GM19467 (cell line): ENCODE data around the gene M1AP.

Experiments
- ATAC-seq: cut with Tn5 transposase; IDR thresholded peaks from one replicate; pipeline ENCODE4 v1.9.1; 2021; ENCODE audit warnings: mild to moderate bottlenecking, moderate library complexity; ENCODE audit not compliant: unreplicated experiment

M1AP gene

GRCh38 chr2:74648009-74648443 lies at the start of gene M1AP:
M1AP (minus strand) TSS chr2:74648330; CDS start chr2:74640275, 8,055 bp downstream.
- ATAC-seq: no peak

- no peak for ATAC-seq
Observed at GRCh38 chr2:74696829-74697228, 48.7 kb upstream of the M1AP start.

- ATAC-seq: no peak
Observed at GRCh38 chr2:74695663-74696062, 47.5 kb upstream of the M1AP start.

GRCh38 chr2:74694281-74694680 lies 46.2 kb upstream of the M1AP start:
- no peak for ATAC-seq

GRCh38 chr2:74693668-74694067 lies 45.5 kb upstream of the M1AP start:
- ATAC-seq: no peak

- ATAC-seq: no peak
Observed at GRCh38 chr2:74693213-74693612, 45.1 kb upstream of the M1AP start.

GRCh38 chr2:74691929-74692328 lies 43.8 kb upstream of the M1AP start:
- ATAC-seq: no peak

- ATAC-seq: peak; percentile 75
Observed at GRCh38 chr2:74690571-74690970, 42.4 kb upstream of the M1AP start.

- no peak for ATAC-seq
Observed at GRCh38 chr2:74689671-74690070, 41.5 kb upstream of the M1AP start.

- ATAC-seq: no peak
Observed at GRCh38 chr2:74688881-74689280, 40.8 kb upstream of the M1AP start.

- ATAC-seq: no peak
Observed at GRCh38 chr2:74685408-74685807, 37.3 kb upstream of the M1AP start.

GRCh38 chr2:74682501-74682900 lies 34.4 kb upstream of the M1AP start:
- no peak for ATAC-seq

GRCh38 chr2:74679615-74680014 lies 31.5 kb upstream of the M1AP start:
- no peak for ATAC-seq

GRCh38 chr2:74676331-74676730 lies 28.2 kb upstream of the M1AP start:
- ATAC-seq: no peak

- no peak for ATAC-seq
Observed at GRCh38 chr2:74675090-74675489, 27.0 kb upstream of the M1AP start.

- ATAC-seq: no peak
Observed at GRCh38 chr2:74673826-74674528, 25.8 kb upstream of the M1AP start.

- ATAC-seq: no peak
Observed at GRCh38 chr2:74671479-74671878, 23.3 kb upstream of the M1AP start.

GRCh38 chr2:74670263-74670662 lies 22.1 kb upstream of the M1AP start:
- ATAC-seq: no peak

- no peak for ATAC-seq
Observed at GRCh38 chr2:74668087-74668486, 20.0 kb upstream of the M1AP start.

- no peak for ATAC-seq
Observed at GRCh38 chr2:74659462-74659861, 11.3 kb upstream of the M1AP start.

GRCh38 chr2:74658516-74658915 lies 10.4 kb upstream of the M1AP start:
- no peak for ATAC-seq

GRCh38 chr2:74655579-74655978 lies 7.4 kb upstream of the M1AP start:
- ATAC-seq: no peak
